Measurements from ENCODE around the gene RNF157. TPM values are rescaled to one million over a fixed set of nuclear protein-coding genes. Genes with fewer than 3 reads are reported as not detected.

RNF157 gene
- total and polyA plus RNA-seq, 11 donors: 3.6 to 7.4 (median 5.2) TPM

- H3K4me1 ChIP-seq: no peaks in the 10 kb centered on the region
- no peak overlapping the region for H3K27ac ChIP-seq
- intact Hi-C loops (cut with DNase I): no loop called here
- H3K36me3 ChIP-seq: no peaks in the 10 kb centered on the region
- no peak for TF ChIP-seq POLR2A (IDR thresholded peaks at IDR 0.05)
- TF ChIP-seq, protein P1, sequence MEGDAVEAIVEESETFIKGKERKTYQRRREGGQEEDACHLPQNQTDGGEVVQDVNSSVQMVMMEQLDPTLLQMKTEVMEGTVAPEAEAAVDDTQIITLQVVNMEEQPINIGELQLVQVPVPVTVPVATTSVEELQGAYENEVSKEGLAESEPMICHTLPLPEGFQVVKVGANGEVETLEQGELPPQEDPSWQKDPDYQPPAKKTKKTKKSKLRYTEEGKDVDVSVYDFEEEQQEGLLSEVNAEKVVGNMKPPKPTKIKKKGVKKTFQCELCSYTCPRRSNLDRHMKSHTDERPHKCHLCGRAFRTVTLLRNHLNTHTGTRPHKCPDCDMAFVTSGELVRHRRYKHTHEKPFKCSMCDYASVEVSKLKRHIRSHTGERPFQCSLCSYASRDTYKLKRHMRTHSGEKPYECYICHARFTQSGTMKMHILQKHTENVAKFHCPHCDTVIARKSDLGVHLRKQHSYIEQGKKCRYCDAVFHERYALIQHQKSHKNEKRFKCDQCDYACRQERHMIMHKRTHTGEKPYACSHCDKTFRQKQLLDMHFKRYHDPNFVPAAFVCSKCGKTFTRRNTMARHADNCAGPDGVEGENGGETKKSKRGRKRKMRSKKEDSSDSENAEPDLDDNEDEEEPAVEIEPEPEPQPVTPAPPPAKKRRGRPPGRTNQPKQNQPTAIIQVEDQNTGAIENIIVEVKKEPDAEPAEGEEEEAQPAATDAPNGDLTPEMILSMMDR (IDR thresholded peaks at IDR 0.05): no peak
- 88 to 94% (median 90%) methylated on average over 2 of the region's 2 CpGs for WGBS, 4 donors
- no peak for ATAC-seq
- H3K9me3 ChIP-seq: no peaks in the 10 kb centered on the region
- no peaks in the 10 kb centered on the region for H3K27me3 ChIP-seq
- DNase-seq: no peak
- no peak overlapping the region for H3K4me3 ChIP-seq
These were observed 128.3 kb downstream of the RNF157 start for GRCh38 chr17:76111956-76112355.

GRCh38 chr17:76107509-76107908, 132.8 kb downstream of the RNF157 start:
- Histone ChIP-seq H3K9me3 (no peaks in the 10 kb centered on the region), H3K27me3 (no peaks in the 10 kb centered on the region), H3K4me3 (no peak overlapping the region), H3K27ac (no peak overlapping the region), H3K36me3 (no peaks in the 10 kb centered on the region), H3K4me1 (peaks cover 0 to 15% (median 10%) of the 10 kb centered on the region in 12 donors)
- ATAC-seq: no peak
- DNase-seq: no peak
- TF ChIP-seq, protein P1 (IDR thresholded peaks at IDR 0.05): peak in 1 of 12 donors; percentile 5
- no peak for TF ChIP-seq POLR2A (IDR thresholded peaks at IDR 0.05)
- WGBS, 4 donors: 87 to 92% (median 90%) methylated on average over 6 of the region's 6 CpGs
- intact Hi-C loops (cut with DNase I): no loop called here

- H3K4me3 ChIP-seq: no peak overlapping the region
- no peak overlapping the region for H3K27ac ChIP-seq
- H3K36me3 ChIP-seq: peaks cover 0 to 3% (median 2%) of the 10 kb centered on the region in 9 donors
- H3K4me1 ChIP-seq: peaks cover 0 to 23% (median 15%) of the 10 kb centered on the region in 12 donors
- TF ChIP-seq, protein P1 (IDR thresholded peaks at IDR 0.05): no peak
- TF ChIP-seq POLR2A (IDR thresholded peaks at IDR 0.05): no peak
- intact Hi-C loops (cut with DNase I): no loop called here
- no peaks in the 10 kb centered on the region for H3K9me3 ChIP-seq
- no peaks in the 10 kb centered on the region for H3K27me3 ChIP-seq
- no peak for ATAC-seq
- DNase-seq: no peak
- WGBS, 4 donors: 80 to 90% (median 82%) methylated on average over 3 of the region's 3 CpGs
These were observed 133.6 kb downstream of the RNF157 start for GRCh38 chr17:76106703-76107102.

GRCh38 chr17:76104896-76105231, 135.4 kb downstream of the RNF157 start:
- Histone ChIP-seq H3K4me3 (no peak overlapping the region), H3K9me3 (no peaks in the 10 kb centered on the region), H3K27ac (no peak overlapping the region), H3K4me1 (peaks cover 0 to 26% (median 15%) of the 10 kb centered on the region in 12 donors), H3K27me3 (no peaks in the 10 kb centered on the region), H3K36me3 (peaks cover 0 to 22% (median 21%) of the 10 kb centered on the region in 9 donors)
- TF ChIP-seq, protein P1 (IDR thresholded peaks at IDR 0.05): no peak
- TF ChIP-seq POLR2A (IDR thresholded peaks at IDR 0.05): no peak
- ATAC-seq: no peak
- intact Hi-C loops (cut with DNase I): no loop called here
- no peak for DNase-seq
- WGBS, 4 donors: 64 to 97% (median 82%) methylated on average over 4 to 5 of the region's 5 CpGs

Measured in heart left ventricle (tissue), 16 donors.